IMR-90 (cell line): Measurements from ENCODE around the gene SPON1. TPM values are rescaled to one million over a fixed set of nuclear protein-coding genes. Genes with fewer than 3 reads are reported as not detected.

Source experiments
- ATAC-seq: fragments of 200-7000 bp; cut with Tn5 transposase; 2 replicates; pipeline ENCODE4 v1.9.1; 2020; ENCODE audit warnings: low read depth, mild to moderate bottlenecking, moderate library complexity
- BruUV-seq: library from RNA; stranded (reverse); fragments of 400-500 nt; replicated peaks from 2 replicates; lab custom pipeline; 2021; lab: Mats Ljungman, UMichigan
- CTCF ChIA-PET: fragments of 300-600 bp; formaldehyde crosslinking; extraction: SDS; loops from one replicate; lab custom pipeline; 2021; ENCODE audit warnings: antibody characterized with exemption; lab: Yijun Ruan, JAX
- POLR2A ChIA-PET: fragments of 300-600 bp; sonication (Branson Sonifier 250); formaldehyde crosslinking; loops from one replicate; lab custom pipeline; 2022; ENCODE audit warnings: antibody characterized with exemption; ENCODE audit not compliant: unreplicated experiment; lab: Charles Lee
- DNase-seq: peaks from one replicate; pipeline ENCODE4 v3.0.0; 2013
- H2AFZ ChIP-seq: replicated peaks from 2 replicates; pipeline ENCODE3; 2013; ENCODE audit warnings: low read length, mild to moderate bottlenecking; ENCODE audit not compliant: poor library complexity
- H2AK5ac ChIP-seq: 2 replicates; pipeline ENCODE4 v1.6.1; 2013; ENCODE audit warnings: low read depth, low read length, inconsistent platforms
- H2AK9ac ChIP-seq: replicated peaks from 2 replicates; pipeline ENCODE3; 2013; ENCODE audit warnings: mild to moderate bottlenecking, low read depth, low read length, moderate library complexity; ENCODE audit not compliant: poor library complexity
- H2BK120ac ChIP-seq: 2 replicates; pipeline ENCODE4 v1.6.1; 2013; ENCODE audit warnings: low read depth, low read length, inconsistent platforms
- H2BK15ac ChIP-seq: 3 replicates; pipeline ENCODE4 v1.6.1; 2013; ENCODE audit warnings: low read depth, low read length, inconsistent platforms
- H2BK20ac ChIP-seq: 2 replicates; pipeline ENCODE4 v1.6.1; 2013; ENCODE audit warnings: low read depth, mild to moderate bottlenecking, inconsistent platforms, low read length, moderate library complexity
- H2BK5ac ChIP-seq: 2 replicates; pipeline ENCODE4 v1.6.1; 2013; ENCODE audit warnings: mild to moderate bottlenecking, low read depth, low read length, inconsistent platforms; ENCODE audit not compliant: poor library complexity, severe bottlenecking
- H3K14ac ChIP-seq: replicated peaks from 2 replicates; pipeline ENCODE4 v1.6.1; 2013; ENCODE audit warnings: low read depth, low read length, inconsistent platforms
- H3K18ac ChIP-seq: 2 replicates; pipeline ENCODE4 v1.6.1; 2013; ENCODE audit warnings: low read depth, low read length, control low read depth
- H3K23ac ChIP-seq: 2 replicates; pipeline ENCODE4 v1.6.1; 2013; ENCODE audit warnings: low read depth, low read length, inconsistent platforms
- H3K27ac ChIP-seq: 2 replicates; pipeline ENCODE4 v1.5.1; 2013; ENCODE audit warnings: mild to moderate bottlenecking, control low read depth, low read length; ENCODE audit not compliant: insufficient read depth
- H3K27me3 ChIP-seq: 2 replicates; pipeline ENCODE4 v1.6.1; 2013; ENCODE audit warnings: low read length; ENCODE audit not compliant: control insufficient read depth, insufficient read depth
- H3K36me3 ChIP-seq: 2 replicates; pipeline ENCODE4 v1.6.1; 2013; ENCODE audit warnings: low read length, mixed read lengths; ENCODE audit not compliant: control insufficient read depth, insufficient read depth
- H3K4ac ChIP-seq: 2 replicates; pipeline ENCODE4 v1.6.1; 2013; ENCODE audit warnings: low read depth, low read length, inconsistent platforms
- H3K4me1 ChIP-seq: 2 replicates; pipeline ENCODE4 v1.6.1; 2013; ENCODE audit warnings: low read length, mixed read lengths; ENCODE audit not compliant: control insufficient read depth, insufficient read depth
- H3K4me2 ChIP-seq: 2 replicates; pipeline ENCODE4 v1.6.1; 2013; ENCODE audit warnings: low read depth, mild to moderate bottlenecking, control low read depth, low read length, moderate library complexity
- H3K4me3 ChIP-seq: 2 replicates; pipeline ENCODE4 v1.5.1; 2013; ENCODE audit warnings: low read depth, mild to moderate bottlenecking, control low read depth, low read length, moderate library complexity; ENCODE audit not compliant: insufficient read depth
- H3K56ac ChIP-seq: 2 replicates; pipeline ENCODE4 v1.6.1; 2013; ENCODE audit warnings: low read length, inconsistent platforms; ENCODE audit not compliant: insufficient read depth; ENCODE audit errors: extremely low read depth
- H3K79me1 ChIP-seq, 2 experiments: 2 replicates each; pipeline ENCODE4 v1.6.1; 2013; ENCODE audit warnings: low read length in 2 of 2, inconsistent platforms in 1 of 2, low read depth in 1 of 2
- H3K9ac ChIP-seq: 2 replicates; pipeline ENCODE4 v1.6.1; 2013; ENCODE audit warnings: low read depth, low read length, control low read depth
- H3K9me1 ChIP-seq: 2 replicates; pipeline ENCODE4 v1.6.1; 2013; ENCODE audit warnings: low read length, inconsistent platforms; ENCODE audit not compliant: insufficient read depth
- H3K9me3 ChIP-seq: 2 replicates; pipeline ENCODE4 v1.6.1; 2013; ENCODE audit warnings: low read length; ENCODE audit not compliant: control insufficient read depth, insufficient read depth
- H4K20me1 ChIP-seq: 2 replicates; pipeline ENCODE4 v1.6.1; 2013; ENCODE audit warnings: low read length, inconsistent platforms; ENCODE audit not compliant: insufficient read depth
- H4K5ac ChIP-seq: 2 replicates; pipeline ENCODE4 v1.6.1; 2013; ENCODE audit warnings: mild to moderate bottlenecking, low read depth, low read length, control low read depth
- H4K8ac ChIP-seq, 2 experiments: 2 replicates each; pipeline ENCODE4 v1.6.1; 2013; ENCODE audit warnings: low read depth in 2 of 2, low read length in 2 of 2, control low read depth in 1 of 2, inconsistent platforms in 1 of 2
- H4K91ac ChIP-seq: 2 replicates; pipeline ENCODE4 v1.6.1; 2013; ENCODE audit warnings: low read depth, low read length, inconsistent platforms; ENCODE audit not compliant: insufficient read depth
- CHD1 ChIP-seq: IDR thresholded peaks from 2 replicates; pipeline ENCODE4 v1.6.1; 2012; ENCODE audit warnings: low read depth, low read length, improper control_type of control experiment
- CTCF ChIP-seq: conservative IDR thresholded peaks from 2 replicates; pipeline ENCODE4 v1.5.1; 2012; ENCODE audit warnings: mild to moderate bottlenecking, low read depth, low read length, improper control_type of control experiment
- RFX5 ChIP-seq: IDR thresholded peaks from 2 replicates; pipeline ENCODE4 v1.8.0; 2012; ENCODE audit warnings: low read depth, mild to moderate bottlenecking, low read length, moderate library complexity
- USF2 ChIP-seq: fragments of 150-350 bp; IDR thresholded peaks from 2 replicates; pipeline ENCODE4 v1.6.1; 2017; ENCODE audit warnings: mild to moderate bottlenecking, antibody characterized with exemption, low read length, low read depth
- WGBS, 2 experiments: methylation state at CpG; one replicate each; pipeline versions ENCODE4 v1.1.5 to v1.1.7; 2013; ENCODE audit warnings: missing lambda C conversion rate in 2 of 2; ENCODE audit not compliant: insufficient read length in 1 of 2; ENCODE audit errors: extremely low coverage in 2 of 2; 5-methylcytosine and 5-hydroxymethylcytosine counted together
- dilution Hi-C: fragments of 300-500 bp; cut with HindIII; formaldehyde crosslinking; loops from one replicate; pipeline ENCODE4 v1.14.3; 2018; ENCODE audit warnings: low sequenced_read_pairs; ENCODE audit not compliant: unreplicated experiment
- in situ Hi-C: fragments of 300-500 bp; cut with MboI; formaldehyde crosslinking; loops from 3 replicates; pipeline ENCODE4 v1.14.3; 2019; ENCODE audit warnings: low sequenced_read_pairs, inconsistent platforms, mixed read lengths
- intact Hi-C: fragments of 100-400 bp; cut with micrococcal nuclease; formaldehyde crosslinking; loops from 2 replicates; pipeline ENCODE4 v1.10.0; 2022
- polyA plus RNA-seq, 3 experiments: library from polyadenylated mRNA; depleted of rRNA; stranded (reverse); fragments of >200 nt; gene quantifications; 2 replicates each; pipeline ENCODE4 v1.2.3, GENCODE V29; 2012; ENCODE audit warnings: low replicate concordance in 1 of 3
- total RNA-seq: library from RNA; depleted of rRNA; stranded (reverse); fragments of >200 nt; gene quantifications from 2 replicates; pipeline ENCODE4 v1.2.3, GENCODE V29; 2012
- TF ChIP-seq, protein P1 (sequence below): fragments of 150-350 bp; IDR thresholded peaks from 2 replicates; pipeline ENCODE4 v1.6.1; 2016; ENCODE audit warnings: low read depth, mild to moderate bottlenecking, low read length, moderate library complexity, borderline replicate concordance

SPON1 gene
- total and polyA plus RNA-seq, 2 of the 4 experiments (the other 2 are of a cell fraction): 0.62 to 0.72 TPM

- DNase-seq (no peak), ATAC-seq (no peak)
- no peak overlapping the region for H3K4me3 ChIP-seq
- H2AK5ac ChIP-seq: no peak overlapping the region
- H3K9me1 ChIP-seq: no peaks in the 10 kb centered on the region
- dilution Hi-C loops: no loop called here
- WGBS, 2 experiments: 47% methylated on average over 3 of the region's 5 CpGs; no CpG with 5 or more reads in 1 of the 2 experiments
- no peaks in the 10 kb centered on the region for H3K9me3 ChIP-seq
- no peak overlapping the region for H4K91ac ChIP-seq
- no peak overlapping the region for H3K56ac ChIP-seq
- H3K79me1 ChIP-seq: no peaks in the 10 kb centered on the region
- no peak overlapping the region for H4K8ac ChIP-seq
- no peaks in the 10 kb centered on the region for H4K20me1 ChIP-seq
- in situ Hi-C loops: loop anchor here (5.0 to 10.0 kb wide), 2 partner anchors 291 to 474 kb away; no protein-coding TSS in a partner anchor
- H2BK15ac ChIP-seq: no peak overlapping the region
- no peaks in the 10 kb centered on the region for H3K4me1 ChIP-seq
- H2BK20ac ChIP-seq: no peak overlapping the region
- BruUV-seq: no TSS peak
- H3K4me2 ChIP-seq: no peak overlapping the region
- no peak overlapping the region for H3K18ac ChIP-seq
- no peak overlapping the region for H3K4ac ChIP-seq
- POLR2A ChIA-PET: no interaction called here
- CTCF ChIA-PET: no interaction called here
- no peak overlapping the region for H2BK120ac ChIP-seq
- H2AFZ ChIP-seq: no peak overlapping the region
- TF ChIP-seq RFX5 (no peak), CHD1 (no peak), USF2 (no peak), CTCF (no peak)
- TF ChIP-seq, protein P1, sequence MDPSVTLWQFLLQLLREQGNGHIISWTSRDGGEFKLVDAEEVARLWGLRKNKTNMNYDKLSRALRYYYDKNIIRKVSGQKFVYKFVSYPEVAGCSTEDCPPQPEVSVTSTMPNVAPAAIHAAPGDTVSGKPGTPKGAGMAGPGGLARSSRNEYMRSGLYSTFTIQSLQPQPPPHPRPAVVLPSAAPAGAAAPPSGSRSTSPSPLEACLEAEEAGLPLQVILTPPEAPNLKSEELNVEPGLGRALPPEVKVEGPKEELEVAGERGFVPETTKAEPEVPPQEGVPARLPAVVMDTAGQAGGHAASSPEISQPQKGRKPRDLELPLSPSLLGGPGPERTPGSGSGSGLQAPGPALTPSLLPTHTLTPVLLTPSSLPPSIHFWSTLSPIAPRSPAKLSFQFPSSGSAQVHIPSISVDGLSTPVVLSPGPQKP: no peak
- H3K9ac ChIP-seq: no peak overlapping the region
- H3K36me3 ChIP-seq: no peaks in the 10 kb centered on the region
- H2AK9ac ChIP-seq: no peak overlapping the region
- H3K23ac ChIP-seq: no peak overlapping the region
- H3K27ac ChIP-seq: no peak overlapping the region
- no peak overlapping the region for H2BK5ac ChIP-seq
- no peak overlapping the region for H4K5ac ChIP-seq
- H3K14ac ChIP-seq: no peak overlapping the region
- intact Hi-C loops: loop anchor here (2.0 to 5.0 kb wide), 2 partner anchors 100 to 756 kb away; no protein-coding TSS in a partner anchor
- H3K27me3 ChIP-seq: peaks cover 48% of the 10 kb centered on the region
Observed at GRCh38 chr11:14248580-14248981, 286.1 kb downstream of the SPON1 start.
